ENCODE data around the gene TXLNB. TPM values are rescaled to one million over a fixed set of nuclear protein-coding genes. Genes with fewer than 3 reads are reported as not detected.

TXLNB gene
- total RNA-seq, 2 experiments from 2014 or later, result 0.17 to 0.19 TPM

- Histone ChIP-seq H3K36me3 (ENCODE audit: insufficient read depth, low read length) (no peaks in the 10 kb centered on the region), H3K4me3 (ENCODE audit: low read length) (no peak overlapping the region), H3K27ac (ENCODE audit: low read depth in 1 of 2, low read length in 2 of 2) (peak overlapping the region in 1 of 2 donors; percentile 45), H3K27me3 (ENCODE audit: control insufficient read depth in 1 of 2, insufficient read depth in 2 of 2, low read length in 2 of 2) (no peaks in the 10 kb centered on the region), H3K9me3 (ENCODE audit: control insufficient read depth in 1 of 2, insufficient read depth in 1 of 2, low read length in 2 of 2) (no peaks in the 10 kb centered on the region), H3K4me1 (ENCODE audit: insufficient read depth, low read length) (peaks cover 33% of the 10 kb centered on the region)
- Mint-ChIP-seq H3K4me3 (no peak overlapping the region), H3K36me3 (ENCODE audit: low read depth) (no peaks in the 10 kb centered on the region), H3K9me3 (no peaks in the 10 kb centered on the region), H3K27ac (peak overlapping the region; percentile 62), H3K27me3 (no peaks in the 10 kb centered on the region), H3K4me1 (ENCODE audit: low read depth) (peaks cover 43% of the 10 kb centered on the region)
- POLR2A ChIA-PET, result interaction anchor here (1.4 to 1.6 kb wide), 3 partner anchors 41 to 124 kb away, joined by 4 to 8 read pairs (median 7); partner anchors contain the start of genes CITED2 and TXLNB
- ATAC-seq (ENCODE audit: poor library complexity) (peak; percentile 43), DNase-seq (peak in 1 of 14 experiments; percentile 34)
- TF ChIP-seq, protein P1, sequence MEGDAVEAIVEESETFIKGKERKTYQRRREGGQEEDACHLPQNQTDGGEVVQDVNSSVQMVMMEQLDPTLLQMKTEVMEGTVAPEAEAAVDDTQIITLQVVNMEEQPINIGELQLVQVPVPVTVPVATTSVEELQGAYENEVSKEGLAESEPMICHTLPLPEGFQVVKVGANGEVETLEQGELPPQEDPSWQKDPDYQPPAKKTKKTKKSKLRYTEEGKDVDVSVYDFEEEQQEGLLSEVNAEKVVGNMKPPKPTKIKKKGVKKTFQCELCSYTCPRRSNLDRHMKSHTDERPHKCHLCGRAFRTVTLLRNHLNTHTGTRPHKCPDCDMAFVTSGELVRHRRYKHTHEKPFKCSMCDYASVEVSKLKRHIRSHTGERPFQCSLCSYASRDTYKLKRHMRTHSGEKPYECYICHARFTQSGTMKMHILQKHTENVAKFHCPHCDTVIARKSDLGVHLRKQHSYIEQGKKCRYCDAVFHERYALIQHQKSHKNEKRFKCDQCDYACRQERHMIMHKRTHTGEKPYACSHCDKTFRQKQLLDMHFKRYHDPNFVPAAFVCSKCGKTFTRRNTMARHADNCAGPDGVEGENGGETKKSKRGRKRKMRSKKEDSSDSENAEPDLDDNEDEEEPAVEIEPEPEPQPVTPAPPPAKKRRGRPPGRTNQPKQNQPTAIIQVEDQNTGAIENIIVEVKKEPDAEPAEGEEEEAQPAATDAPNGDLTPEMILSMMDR (IDR thresholded peaks at IDR 0.05), result no peak
- CTCF ChIA-PET, result interaction anchor here (1.0 to 2.3 kb wide), 8 partner anchors 10 to 119 kb away, joined by 3 to 15 read pairs (median 6); no protein-coding TSS in a partner anchor
- intact Hi-C loops (cut with DNase I, micrococcal nuclease), result loop anchor here in 1 of 2 experiments (5.0 kb wide), 1 partner anchor 36 kb away; no protein-coding TSS in a partner anchor
Observed at GRCh38 chr6:139251045-139251690, 40.6 kb downstream of the TXLNB start.

GRCh38 chr6:139250296-139251044 is 41.3 kb downstream of the TXLNB start:
- Histone ChIP-seq H3K36me3 (ENCODE audit: insufficient read depth, low read length) (no peaks in the 10 kb centered on the region), H3K27me3 (ENCODE audit: control insufficient read depth in 1 of 2, insufficient read depth in 2 of 2, low read length in 2 of 2) (no peaks in the 10 kb centered on the region), H3K27ac (ENCODE audit: low read depth in 1 of 2, low read length in 2 of 2) (peak overlapping the region in 1 of 2 donors; percentile 45), H3K4me3 (ENCODE audit: low read length) (no peak overlapping the region), H3K4me1 (ENCODE audit: insufficient read depth, low read length) (peaks cover 26% of the 10 kb centered on the region), H3K9me3 (ENCODE audit: control insufficient read depth in 1 of 2, insufficient read depth in 1 of 2, low read length in 2 of 2) (no peaks in the 10 kb centered on the region)
- intact Hi-C loops (cut with DNase I, micrococcal nuclease), result loop anchor here in 1 of 2 experiments (5.0 kb wide), 1 partner anchor 37 kb away; no protein-coding TSS in a partner anchor
- ChIA-PET POLR2A (interaction anchor here (0.7 to 1.6 kb wide), 7 partner anchors 31 to 125 kb away, joined by 3 to 8 read pairs (median 4); partner anchors contain the start of genes CITED2 and TXLNB), CTCF (interaction anchor here (0.5 to 2.3 kb wide), 13 partner anchors 9 to 122 kb away, joined by 3 to 15 read pairs (median 4); no protein-coding TSS in a partner anchor)
- TF ChIP-seq, protein P1 (IDR thresholded peaks at IDR 0.05), result peak; percentile 57
- H3K36me3 Mint-ChIP-seq (ENCODE audit: low read depth), result no peaks in the 10 kb centered on the region
- H3K27me3 Mint-ChIP-seq, result no peaks in the 10 kb centered on the region
- peak overlapping the region; percentile 78 for H3K4me3 Mint-ChIP-seq
- H3K9me3 Mint-ChIP-seq, result no peaks in the 10 kb centered on the region
- H3K27ac Mint-ChIP-seq, result peak overlapping the region; percentile 62
- peak; percentile 95 for ATAC-seq (ENCODE audit: poor library complexity)
- peak; percentile 32 to 81 (median 46) for DNase-seq
- peaks cover 42% of the 10 kb centered on the region for H3K4me1 Mint-ChIP-seq (ENCODE audit: low read depth)

DNA sequence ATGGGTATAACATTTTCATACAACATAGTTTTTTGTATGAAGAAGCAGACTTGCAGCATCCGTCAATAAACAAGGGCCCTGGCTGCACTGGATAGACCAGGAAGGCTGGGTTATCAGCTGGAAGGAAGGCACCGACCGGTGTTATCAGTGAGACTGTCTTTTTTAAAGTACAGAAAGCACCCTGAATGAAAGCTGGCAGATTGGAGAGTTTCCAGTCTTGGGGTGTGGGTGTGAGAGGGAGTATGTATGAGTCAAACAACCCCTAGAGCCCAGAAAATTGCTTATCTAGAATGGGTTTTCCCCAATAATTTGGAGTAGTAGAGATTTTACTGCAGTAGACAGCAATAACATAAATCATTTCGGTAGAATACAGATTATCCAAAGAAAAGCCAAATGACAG is 42.4 kb downstream of the TXLNB start:
- POLR2A ChIA-PET, result interaction anchor here (0.7 to 1.2 kb wide), 3 partner anchors 95 to 126 kb away, joined by 3 to 6 read pairs (median 3); no protein-coding TSS in a partner anchor
- H3K27ac ChIP-seq (ENCODE audit: low read depth in 1 of 2, low read length in 2 of 2), result no peak overlapping the region
- Mint-ChIP-seq H3K27ac (peak overlapping the region; percentile 62), H3K27me3 (no peaks in the 10 kb centered on the region), H3K9me3 (no peaks in the 10 kb centered on the region), H3K36me3 (ENCODE audit: low read depth) (no peaks in the 10 kb centered on the region), H3K4me3 (no peak overlapping the region), H3K4me1 (ENCODE audit: low read depth) (peaks cover 42% of the 10 kb centered on the region)
- peaks cover 26% of the 10 kb centered on the region for H3K4me1 ChIP-seq (ENCODE audit: insufficient read depth, low read length)
- H3K9me3 ChIP-seq (ENCODE audit: control insufficient read depth in 1 of 2, insufficient read depth in 1 of 2, low read length in 2 of 2), result no peaks in the 10 kb centered on the region
- no peaks in the 10 kb centered on the region for H3K36me3 ChIP-seq (ENCODE audit: insufficient read depth, low read length)
- DNase-seq (no peak), ATAC-seq (ENCODE audit: poor library complexity) (no peak)
- H3K27me3 ChIP-seq (ENCODE audit: control insufficient read depth in 1 of 2, insufficient read depth in 2 of 2, low read length in 2 of 2), result no peaks in the 10 kb centered on the region
- TF ChIP-seq, protein P1 (IDR thresholded peaks at IDR 0.05), result no peak
- no peak overlapping the region for H3K4me3 ChIP-seq (ENCODE audit: low read length)
- CTCF ChIA-PET, result interaction anchor here (0.7 to 2.3 kb wide), 5 partner anchors 13 to 151 kb away, joined by 3 to 15 read pairs (median 4); no protein-coding TSS in a partner anchor
- intact Hi-C loops (cut with DNase I, micrococcal nuclease), result no loop called here

Measured in CD4-positive, alpha-beta T cell (primary cell).